ENCODE measurements around the gene GLS2.

Gene GLS2

GRCh38 chr12:56490360-56490759 lies 2.4 kb upstream of the GLS2 start:
- TF ChIP-seq CTCF (IDR thresholded peaks at IDR 0.05): no peak
- H3K27ac ChIP-seq: no peak overlapping the region
- H3K79me2 ChIP-seq: no peaks in the 10 kb centered on the region
- H2AFZ ChIP-seq: no peak overlapping the region
- no peaks in the 10 kb centered on the region for H3K27me3 ChIP-seq (ENCODE audit: control insufficient read depth, insufficient read depth, low read length)
- no peaks in the 10 kb centered on the region for H3K9me3 ChIP-seq (ENCODE audit: control insufficient read depth, low read length)
- no peaks in the 10 kb centered on the region for H3K36me3 ChIP-seq (ENCODE audit: control insufficient read depth, insufficient read depth, low read length)
- no peak overlapping the region for H3K4me2 ChIP-seq (ENCODE audit: low read length)
- H3K4me3 ChIP-seq (ENCODE audit: low read depth, low read length): no peak overlapping the region
- H3K4me1 ChIP-seq: no peaks in the 10 kb centered on the region
- no peak overlapping the region for H3K9ac ChIP-seq

GRCh38 chr12:56487448-56488040 lies 417 bp downstream of the GLS2 start:
- H3K4me3 ChIP-seq (ENCODE audit: low read depth, low read length): peak overlapping the region; percentile 67
- peak overlapping the region; percentile 31 for H3K9ac ChIP-seq
- H3K4me2 ChIP-seq (ENCODE audit: low read length): peak overlapping the region; percentile 99
- TF ChIP-seq CTCF (IDR thresholded peaks at IDR 0.05): no peak
- H3K27ac ChIP-seq: peak overlapping the region; percentile 57
- no peaks in the 10 kb centered on the region for H3K4me1 ChIP-seq
- no peaks in the 10 kb centered on the region for H3K27me3 ChIP-seq (ENCODE audit: control insufficient read depth, insufficient read depth, low read length)
- peak overlapping the region; percentile 98 for H2AFZ ChIP-seq
- H3K9me3 ChIP-seq (ENCODE audit: control insufficient read depth, low read length): no peaks in the 10 kb centered on the region
- H3K36me3 ChIP-seq (ENCODE audit: control insufficient read depth, insufficient read depth, low read length): no peaks in the 10 kb centered on the region
- H3K79me2 ChIP-seq: no peaks in the 10 kb centered on the region

GRCh38 chr12:56486694-56487093 lies 1.3 kb downstream of the GLS2 start:
- no peak for TF ChIP-seq CTCF (IDR thresholded peaks at IDR 0.05)
- no peak overlapping the region for H3K9ac ChIP-seq
- no peaks in the 10 kb centered on the region for H3K36me3 ChIP-seq (ENCODE audit: control insufficient read depth, insufficient read depth, low read length)
- no peaks in the 10 kb centered on the region for H3K27me3 ChIP-seq (ENCODE audit: control insufficient read depth, insufficient read depth, low read length)
- H3K79me2 ChIP-seq: no peaks in the 10 kb centered on the region
- H3K27ac ChIP-seq: no peak overlapping the region
- H3K4me1 ChIP-seq: no peaks in the 10 kb centered on the region
- H3K4me2 ChIP-seq (ENCODE audit: low read length): no peak overlapping the region
- H2AFZ ChIP-seq: peak overlapping the region; percentile 98
- no peak overlapping the region for H3K4me3 ChIP-seq (ENCODE audit: low read depth, low read length)
- H3K9me3 ChIP-seq (ENCODE audit: control insufficient read depth, low read length): no peaks in the 10 kb centered on the region

GRCh38 chr12:56484566-56484965 lies 3.4 kb downstream of the GLS2 start:
- Histone ChIP-seq H3K9me3 (ENCODE audit: control insufficient read depth, low read length) (no peaks in the 10 kb centered on the region), H3K36me3 (ENCODE audit: control insufficient read depth, insufficient read depth, low read length) (no peaks in the 10 kb centered on the region), H3K4me3 (ENCODE audit: low read depth, low read length) (no peak overlapping the region), H3K4me2 (ENCODE audit: low read length) (no peak overlapping the region), H3K4me1 (no peaks in the 10 kb centered on the region), H3K27me3 (ENCODE audit: control insufficient read depth, insufficient read depth, low read length) (no peaks in the 10 kb centered on the region), H3K27ac (no peak overlapping the region), H2AFZ (no peak overlapping the region), H3K79me2 (peaks cover 2% of the 10 kb centered on the region), H3K9ac (no peak overlapping the region)
- no peak for TF ChIP-seq CTCF (IDR thresholded peaks at IDR 0.05)

GRCh38 chr12:56479625-56480024 lies 8.3 kb downstream of the GLS2 start:
- H3K4me3 ChIP-seq (ENCODE audit: low read depth, low read length): no peak overlapping the region
- peaks cover 20% of the 10 kb centered on the region for H3K79me2 ChIP-seq
- no peaks in the 10 kb centered on the region for H3K4me1 ChIP-seq
- H3K9me3 ChIP-seq (ENCODE audit: control insufficient read depth, low read length): no peaks in the 10 kb centered on the region
- H3K27ac ChIP-seq: no peak overlapping the region
- H3K27me3 ChIP-seq (ENCODE audit: control insufficient read depth, insufficient read depth, low read length): no peaks in the 10 kb centered on the region
- H3K9ac ChIP-seq: no peak overlapping the region
- no peak overlapping the region for H2AFZ ChIP-seq
- no peaks in the 10 kb centered on the region for H3K36me3 ChIP-seq (ENCODE audit: control insufficient read depth, insufficient read depth, low read length)
- TF ChIP-seq CTCF (IDR thresholded peaks at IDR 0.05): no peak
- no peak overlapping the region for H3K4me2 ChIP-seq (ENCODE audit: low read length)

Data from parathyroid adenoma (tissue), 2 donors.